Peyer's patch (tissue), 4 donors: ENCODE results near the gene COLGALT1. TPM values are rescaled to one million over a fixed set of nuclear protein-coding genes. Genes with fewer than 3 reads are reported as not detected.
A peak's percentile ranks its signal among the peaks of the same experiment; 100 is the strongest.

Source experiments
- DNase-seq, 3 donors: peaks; one replicate each; pipeline ENCODE4 v3.0.0-alpha.2; 2017 to 2019
- H3K27ac ChIP-seq, 4 donors: fragments of 200-600 bp; sonication (generic); one replicate each; pipeline ENCODE4 v1.5.1; 2016 to 2019
- H3K27me3 ChIP-seq, 2 donors: fragments of 200-600 bp; sonication (generic); one replicate each; pipeline ENCODE4 v1.5.1; 2019
- H3K36me3 ChIP-seq, 3 donors: fragments of 200-600 bp; sonication (generic); one replicate each; pipeline ENCODE4 v1.5.1; 2016 to 2019
- H3K4me1 ChIP-seq, 4 donors: fragments of 200-600 bp; sonication (generic); one replicate each; pipeline ENCODE4 v1.5.1; 2016 to 2019
- H3K4me3 ChIP-seq, 4 donors: fragments of 200-600 bp; sonication (generic); 1 replicate in 3 of 4; 2 replicates in 1 of 4; pipeline ENCODE4 v1.5.1; 2016 to 2019; ENCODE audit warnings: mild to moderate bottlenecking in 1 of 4
- H3K9me3 ChIP-seq, 4 donors: fragments of 200-600 bp; sonication (generic); one replicate each; pipeline ENCODE4 v1.5.1; 2016 to 2019; ENCODE audit warnings: mild to moderate bottlenecking in 1 of 4
- CTCF ChIP-seq, 6 experiments: fragments of 450-650 bp in 4 of 6; fragments of 200-600 bp in 2 of 6; sonication (generic) in 1 of 6; IDR thresholded peaks; one replicate each; pipeline ENCODE4 v1.5.1; 2017 to 2019; ENCODE audit warnings: antibody characterized with exemption in 6 of 6, mild to moderate bottlenecking in 3 of 6, moderate library complexity in 1 of 6
- POLR2A ChIP-seq, 2 donors: fragments of 450-650 bp; IDR thresholded peaks; one replicate each; pipeline ENCODE4 v1.5.1; 2017; ENCODE audit warnings: antibody characterized with exemption in 2 of 2, mild to moderate bottlenecking in 2 of 2, moderate library complexity in 2 of 2
- total RNA-seq, 4 donors: library from RNA; depleted of rRNA; stranded (reverse); fragments of >200 nt; gene quantifications; one replicate each; pipeline ENCODE4 v1.1.0, GENCODE V29; 2016

COLGALT1 gene
- total RNA-seq, 4 donors from 2014 or later: 24.7 to 79.2 (median 48.9) TPM

DNA sequence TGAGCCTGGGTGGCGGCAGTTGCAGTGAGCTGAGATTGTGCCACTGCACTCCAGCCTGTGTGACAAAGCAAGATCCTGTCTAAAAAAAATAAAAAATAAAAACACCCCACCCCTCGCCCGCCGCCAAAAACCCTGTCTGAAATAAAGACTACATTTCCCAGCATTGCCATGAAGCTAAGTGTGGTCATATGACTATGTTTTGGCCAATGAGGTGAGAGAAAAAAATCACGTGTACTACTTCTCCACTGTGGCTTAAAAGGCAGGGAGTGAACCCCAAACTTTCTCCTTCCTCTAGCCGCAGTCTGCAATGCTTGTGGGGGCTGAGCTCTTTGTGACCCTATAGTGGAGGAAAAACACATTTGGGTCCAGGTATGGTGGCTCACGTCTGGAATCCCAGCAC, 54.9 kb downstream of the COLGALT1 start:
- H3K27me3 ChIP-seq: no peaks in the 10 kb centered on the region
- H3K27ac ChIP-seq: no peak overlapping the region
- no peak for TF ChIP-seq POLR2A (IDR thresholded peaks at IDR 0.05)
- TF ChIP-seq CTCF (IDR thresholded peaks at IDR 0.05): no peak
- peaks cover 0 to 6% (median 0%) of the 10 kb centered on the region in 4 donors for H3K9me3 ChIP-seq
- peaks cover 0 to 13% (median 12%) of the 10 kb centered on the region in 4 donors for H3K4me1 ChIP-seq
- H3K4me3 ChIP-seq: no peak overlapping the region
- H3K36me3 ChIP-seq: no peaks in the 10 kb centered on the region
- DNase-seq: no peak

GRCh38 chr19:17611462-17612244, 56.2 kb downstream of the COLGALT1 start:
- no peak for TF ChIP-seq POLR2A (IDR thresholded peaks at IDR 0.05)
- no peak for TF ChIP-seq CTCF (IDR thresholded peaks at IDR 0.05)

GRCh38 chr19:17614476-17614875, 59.0 kb downstream of the COLGALT1 start:
- TF ChIP-seq CTCF (IDR thresholded peaks at IDR 0.05): no peak
- TF ChIP-seq POLR2A (IDR thresholded peaks at IDR 0.05): no peak
- no peak overlapping the region for H3K27ac ChIP-seq
- no peak overlapping the region for H3K4me3 ChIP-seq
- no peaks in the 10 kb centered on the region for H3K27me3 ChIP-seq
- no peaks in the 10 kb centered on the region for H3K9me3 ChIP-seq
- no peak for DNase-seq
- H3K36me3 ChIP-seq: no peaks in the 10 kb centered on the region
- no peaks in the 10 kb centered on the region for H3K4me1 ChIP-seq

More at GRCh38 chr19:17611462-17612244, 56.2 kb downstream of the COLGALT1 start:
- peaks cover 0 to 3% (median under 1%) of the 10 kb centered on the region in 4 donors for H3K4me1 ChIP-seq
- H3K9me3 ChIP-seq: no peaks in the 10 kb centered on the region
- no peaks in the 10 kb centered on the region for H3K36me3 ChIP-seq
- no peaks in the 10 kb centered on the region for H3K27me3 ChIP-seq
- DNase-seq: no peak
- H3K27ac ChIP-seq: no peak overlapping the region
- H3K4me3 ChIP-seq: no peak overlapping the region

- no peaks in the 10 kb centered on the region for H3K27me3 ChIP-seq
- H3K9me3 ChIP-seq: no peaks in the 10 kb centered on the region
- no peak for TF ChIP-seq POLR2A (IDR thresholded peaks at IDR 0.05)
- no peak for TF ChIP-seq CTCF (IDR thresholded peaks at IDR 0.05)
- no peaks in the 10 kb centered on the region for H3K36me3 ChIP-seq
- H3K4me1 ChIP-seq: no peaks in the 10 kb centered on the region
- no peak for DNase-seq
- H3K4me3 ChIP-seq: no peak overlapping the region
- H3K27ac ChIP-seq: no peak overlapping the region
Observed at GRCh38 chr19:17615889-17616685, 60.6 kb downstream of the COLGALT1 start.

DNA sequence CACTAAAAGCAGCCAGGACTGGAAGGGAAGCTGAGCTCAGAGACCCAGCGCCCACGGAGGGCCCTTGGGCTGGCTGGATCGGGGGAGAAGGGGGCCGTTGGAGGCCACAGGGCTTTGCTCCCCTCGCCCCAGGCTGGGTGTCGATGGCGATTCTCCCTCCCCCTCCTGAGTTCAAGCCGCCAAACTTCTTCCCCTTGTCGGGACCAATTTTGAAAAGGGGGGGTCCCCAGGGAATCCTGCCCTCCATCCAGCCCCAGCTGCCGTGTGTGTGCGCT, 61.2 kb downstream of the COLGALT1 start:
- TF ChIP-seq POLR2A (IDR thresholded peaks at IDR 0.05) (no peak), CTCF (IDR thresholded peaks at IDR 0.05) (no peak)
- no peaks in the 10 kb centered on the region for H3K27me3 ChIP-seq

More for the DNA sequence above, 61.2 kb downstream of the COLGALT1 start:
- no peak for DNase-seq
- Histone ChIP-seq H3K4me3 (no peak overlapping the region), H3K4me1 (no peaks in the 10 kb centered on the region), H3K36me3 (no peaks in the 10 kb centered on the region), H3K9me3 (no peaks in the 10 kb centered on the region), H3K27ac (peak overlapping the region in 1 of 4 donors; percentile 10)
